WTC11 (cell line): ENCODE data around the gene NOP9. TPM values are rescaled to one million over a fixed set of nuclear protein-coding genes. Genes with fewer than 3 reads are reported as not detected.

Experiments used
- ATAC-seq: fragments of 200-7000 bp; cut with Tn5 transposase; 2 replicates; pipeline ENCODE4 v1.10.0; 2021; ENCODE audit warnings: mild to moderate bottlenecking, moderate library complexity
- CTCF ChIA-PET: fragments of 300-600 bp; sonication (Branson Sonifier 250); formaldehyde crosslinking; loops from one replicate; lab custom pipeline; 2021; ENCODE audit warnings: antibody characterized with exemption; lab: Charles Lee
- POLR2A ChIA-PET: fragments of 350-600 bp; sonication (Branson Sonifier 250); formaldehyde crosslinking; loops from one replicate; lab custom pipeline; 2021; ENCODE audit warnings: antibody characterized with exemption; lab: Charles Lee
- DNase-seq: peaks from one replicate; pipeline ENCODE4 v3.0.0; 2021; ENCODE audit warnings: low spot score
- H3K27ac Mint-ChIP-seq: 2 replicates; pipeline ENCODE4 v1.8.0; 2021; ENCODE audit warnings: mixed read lengths
- H3K27me3 Mint-ChIP-seq: 2 replicates; pipeline ENCODE4 v1.8.0; 2021; ENCODE audit warnings: low read depth, mild to moderate bottlenecking, moderate library complexity, mixed read lengths
- H3K36me3 Mint-ChIP-seq: 2 replicates; pipeline ENCODE4 v1.8.0; 2021; ENCODE audit warnings: mixed read lengths
- H3K4me1 Mint-ChIP-seq: 2 replicates; pipeline ENCODE4 v1.8.0; 2022; ENCODE audit warnings: mixed read lengths
- H3K4me3 Mint-ChIP-seq: 2 replicates; pipeline ENCODE4 v1.8.0; 2021; ENCODE audit warnings: mild to moderate bottlenecking, moderate library complexity, mixed read lengths
- H3K9me3 Mint-ChIP-seq: 2 replicates; pipeline ENCODE4 v1.8.0; 2021; ENCODE audit warnings: mixed read lengths
- ATF3 ChIP-seq: sonication (generic); formaldehyde crosslinking; conservative IDR thresholded peaks from 2 replicates; pipeline ENCODE4 v1.8.1; 2022; ENCODE audit warnings: mild to moderate bottlenecking, missing genetic modification reagents
- CDX4 ChIP-seq: fragments of 250-450 bp; sonication (Bioruptor Pico); IDR thresholded peaks from 2 replicates; pipeline ENCODE4 v1.9.0; 2021; ENCODE audit warnings: moderate library complexity, mild to moderate bottlenecking, inconsistent platforms, borderline replicate concordance
- CREM ChIP-seq: sonication (generic); formaldehyde crosslinking; IDR thresholded peaks from 2 replicates; pipeline ENCODE4 v1.8.1; 2022; ENCODE audit warnings: mild to moderate bottlenecking, missing genetic modification reagents, moderate library complexity
- FOXP4 ChIP-seq: sonication (generic); formaldehyde crosslinking; IDR thresholded peaks from 2 replicates; pipeline ENCODE4 v1.8.0; 2022; ENCODE audit warnings: mild to moderate bottlenecking, missing genetic modification reagents
- GRHL2 ChIP-seq: fragments of 250-450 bp; sonication (Bioruptor Pico); IDR thresholded peaks from 2 replicates; pipeline ENCODE4 v1.8.0; 2022; ENCODE audit warnings: mild to moderate bottlenecking, moderate library complexity; ENCODE audit not compliant: insufficient replicate concordance, severe bottlenecking
- IRF1 ChIP-seq: sonication (generic); formaldehyde crosslinking; IDR thresholded peaks from 2 replicates; pipeline ENCODE4 v1.8.0; 2023; ENCODE audit warnings: missing genetic modification reagents
- JUN ChIP-seq: sonication (generic); formaldehyde crosslinking; IDR thresholded peaks from 2 replicates; pipeline ENCODE4 v1.8.0; 2023; ENCODE audit warnings: mild to moderate bottlenecking, missing genetic modification reagents
- MAX ChIP-seq: sonication (generic); formaldehyde crosslinking; IDR thresholded peaks from 2 replicates; pipeline ENCODE4 v1.8.0; 2022; ENCODE audit warnings: mild to moderate bottlenecking, missing genetic modification reagents
- NR1H2 ChIP-seq: sonication (generic); formaldehyde crosslinking; IDR thresholded peaks from 2 replicates; pipeline ENCODE4 v1.9.0; 2021; ENCODE audit warnings: mild to moderate bottlenecking, moderate library complexity, missing genetic modification reagents
- PREB ChIP-seq: sonication (generic); formaldehyde crosslinking; IDR thresholded peaks from 2 replicates; pipeline ENCODE4 v1.8.1; 2022; ENCODE audit warnings: mild to moderate bottlenecking, missing genetic modification reagents, moderate library complexity, borderline replicate concordance
- PRRX2 ChIP-seq: fragments of 250-450 bp; sonication (Bioruptor Pico); IDR thresholded peaks from 2 replicates; pipeline ENCODE4 v1.8.0; 2021; ENCODE audit warnings: mild to moderate bottlenecking
- ZBTB21 ChIP-seq: sonication (generic); formaldehyde crosslinking; IDR thresholded peaks from 2 replicates; pipeline ENCODE4 v1.8.1; 2023; ENCODE audit warnings: mild to moderate bottlenecking, missing genetic modification reagents, borderline replicate concordance
- ZNF423 ChIP-seq: fragments of 250-450 bp; sonication (Bioruptor Pico); IDR thresholded peaks from 2 replicates; pipeline ENCODE4 v2.1.2; 2022; ENCODE audit warnings: mild to moderate bottlenecking, moderate library complexity
- ZNF425 ChIP-seq: fragments of 250-450 bp; sonication (Bioruptor Pico); conservative IDR thresholded peaks from 2 replicates; pipeline ENCODE4 v1.9.0; 2021; ENCODE audit warnings: mild to moderate bottlenecking
- total RNA-seq: library from RNA; stranded (reverse); gene quantifications from 3 replicates; pipeline ENCODE4 v1.2.3, GENCODE V29; 2021

NOP9 gene
- total RNA-seq, 1 experiment from 2014 or later, result 44.4 TPM

- TF ChIP-seq ZNF425 (CRISPR knock-in tag), result no peak
- TF ChIP-seq MAX (CRISPR knock-in tag), result no peak
- TF ChIP-seq FOXP4 (CRISPR knock-in tag), result no peak
- no peak for TF ChIP-seq ZNF423 (CRISPR knock-in tag)
- TF ChIP-seq CDX4 (CRISPR knock-in tag), result no peak
- TF ChIP-seq NR1H2, result no peak
- TF ChIP-seq PREB (CRISPR knock-in tag), result no peak
Observed at GRCh38 chr14:24254630-24255392, 44.8 kb upstream of the NOP9 start (continued).

GRCh38 chr14:24255438-24255837 lies 44.2 kb upstream of the NOP9 start:
- Mint-ChIP-seq H3K9me3 (no peaks in the 10 kb centered on the region), H3K36me3 (no peaks in the 10 kb centered on the region), H3K27me3 (no peaks in the 10 kb centered on the region; the same call in 1 of the 2 replicates), H3K4me3 (no peak overlapping the region), H3K4me1 (no peaks in the 10 kb centered on the region), H3K27ac (no peak overlapping the region)
- DNase-seq, result no peak
- ChIA-PET CTCF (interaction anchor here (0.7 to 1.2 kb wide), 2 partner anchors 12 to 15 kb away, joined by 3 to 4 read pairs; no protein-coding TSS in a partner anchor), POLR2A (no interaction called here)
- TF ChIP-seq ZBTB21 (CRISPR knock-in tag) (no peak), GRHL2 (CRISPR knock-in tag) (no peak), PRRX2 (CRISPR knock-in tag) (no peak), JUN (CRISPR knock-in tag) (no peak), IRF1 (no peak), CREM (no peak), ATF3 (CRISPR knock-in tag) (no peak)
- no peak for ATAC-seq
